PC-9 (cell line): ENCODE data around the gene LRIG3.

Experiments
- CTCF ChIP-seq: fragments of 200-600 bp; sonication (generic); conservative IDR thresholded peaks from 2 replicates; pipeline ENCODE4 v1.6.1; 2017; ENCODE audit warnings: mixed run types, antibody characterized with exemption, mild to moderate bottlenecking, moderate library complexity
- EZH2 ChIP-seq: fragments of 200-600 bp; sonication (generic); IDR thresholded peaks from 2 replicates; pipeline ENCODE4 v1.8.0; 2017; ENCODE audit warnings: antibody characterized with exemption, low read depth

DNA sequence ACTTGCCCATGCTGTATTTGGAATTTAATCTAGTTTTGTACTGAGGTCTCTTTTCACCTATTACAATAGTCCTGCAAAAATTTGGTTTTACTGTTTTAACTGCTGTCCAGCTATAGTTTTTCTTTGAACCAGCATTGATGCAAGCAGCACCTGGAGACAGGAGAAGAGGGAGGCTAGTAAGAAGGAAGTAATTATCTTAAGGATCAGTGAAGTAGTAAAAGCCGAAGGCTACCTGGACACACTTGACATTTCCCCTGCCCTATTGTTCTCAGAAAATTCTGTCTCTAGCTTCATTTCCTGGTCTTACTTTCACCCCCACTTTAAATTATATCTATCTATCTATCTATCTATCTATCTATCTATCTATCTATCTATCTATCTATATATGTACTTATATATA is 43.5 kb upstream of the LRIG3 start:
- TF ChIP-seq CTCF: no peak
- no peak for TF ChIP-seq EZH2
